Measurements from ENCODE around the gene IKZF2.
A peak's percentile ranks its signal among the peaks of the same experiment; 100 is the strongest.

IKZF2 gene

GRCh38 chr2:213079756-213080155 is 71.7 kb downstream of the IKZF2 start:
- Histone ChIP-seq H3K79me2 (ENCODE audit: insufficient read depth, low read length) (peaks cover 100% of the 10 kb centered on the region), H3K9me3 (ENCODE audit: insufficient read depth, low read depth, low read length) (no peaks in the 10 kb centered on the region), H3K9me2 (replicated peaks; ENCODE audit: low read depth, low read length) (no peaks in the 10 kb centered on the region), H4K20me1 (ENCODE audit: insufficient read depth, low read length, poor library complexity, severe bottlenecking) (peaks cover 99% of the 10 kb centered on the region), H3K4me2 (ENCODE audit: low read depth, low read length, poor library complexity, severe bottlenecking) (no peak overlapping the region), H3K9ac (ENCODE audit: low read depth, low read length, poor library complexity, severe bottlenecking) (no peak overlapping the region), H3F3A (ENCODE audit: low read depth) (peaks cover 13% of the 10 kb centered on the region; the same call in 1 of the 2 replicates), H3K4me1 (ENCODE audit: insufficient read depth, low read length, poor library complexity, severe bottlenecking) (peaks cover 47% of the 10 kb centered on the region), H3K36me3 (ENCODE audit: insufficient read depth, low read length) (peaks cover 77% of the 10 kb centered on the region), H2AFZ (ENCODE audit: low read length) (no peak overlapping the region), H3K4me3 (ENCODE audit: low read length, poor library complexity, severe bottlenecking) (no peak overlapping the region), H3K27me3 (ENCODE audit: insufficient read depth, low read length, poor library complexity, severe bottlenecking) (no peaks in the 10 kb centered on the region)
- TF ChIP-seq EZH2phosphoT487 (IDR thresholded peaks at IDR 0.05; ENCODE audit: borderline replicate concordance) (no peak), CTCF (conservative IDR thresholded peaks at IDR 0.05; ENCODE audit: low read length) (no peak)

- H3K36me3 ChIP-seq (ENCODE audit: insufficient read depth, low read length) = peaks cover 77% of the 10 kb centered on the region
- peaks cover 100% of the 10 kb centered on the region for H3K79me2 ChIP-seq (ENCODE audit: insufficient read depth, low read length)
- H3K9me2 ChIP-seq (replicated peaks; ENCODE audit: low read depth, low read length) = no peaks in the 10 kb centered on the region
- no peak overlapping the region for H2AFZ ChIP-seq (ENCODE audit: low read length)
- no peaks in the 10 kb centered on the region for H3K27me3 ChIP-seq (ENCODE audit: insufficient read depth, low read length, poor library complexity, severe bottlenecking)
- no peak overlapping the region for H3K4me2 ChIP-seq (ENCODE audit: low read depth, low read length, poor library complexity, severe bottlenecking)
- H3K9me3 ChIP-seq (ENCODE audit: insufficient read depth, low read depth, low read length) = no peaks in the 10 kb centered on the region
- peaks cover 99% of the 10 kb centered on the region for H4K20me1 ChIP-seq (ENCODE audit: insufficient read depth, low read length, poor library complexity, severe bottlenecking)
- H3K4me1 ChIP-seq (ENCODE audit: insufficient read depth, low read length, poor library complexity, severe bottlenecking) = peaks cover 36% of the 10 kb centered on the region
- no peak overlapping the region for H3K4me3 ChIP-seq (ENCODE audit: low read length, poor library complexity, severe bottlenecking)
- no peak overlapping the region for H3K9ac ChIP-seq (ENCODE audit: low read depth, low read length, poor library complexity, severe bottlenecking)
- peaks cover 12% of the 10 kb centered on the region; the same call in 1 of the 2 replicates for H3F3A ChIP-seq (ENCODE audit: low read depth)
- TF ChIP-seq CTCF (conservative IDR thresholded peaks at IDR 0.05; ENCODE audit: low read length) (no peak), EZH2phosphoT487 (IDR thresholded peaks at IDR 0.05; ENCODE audit: borderline replicate concordance) (no peak)
Measured at GRCh38 chr2:213078686-213079085, 72.7 kb downstream of the IKZF2 start.

- TF ChIP-seq EZH2phosphoT487 (IDR thresholded peaks at IDR 0.05; ENCODE audit: borderline replicate concordance) (no peak), CTCF (conservative IDR thresholded peaks at IDR 0.05; ENCODE audit: low read length) (no peak)
- H2AFZ ChIP-seq (ENCODE audit: low read length) = no peak overlapping the region
- no peaks in the 10 kb centered on the region for H3K9me2 ChIP-seq (replicated peaks; ENCODE audit: low read depth, low read length)
- peak overlapping the region; percentile 10 for H3K4me3 ChIP-seq (ENCODE audit: low read length, poor library complexity, severe bottlenecking)
- H3K4me1 ChIP-seq (ENCODE audit: insufficient read depth, low read length, poor library complexity, severe bottlenecking) = peaks cover 84% of the 10 kb centered on the region
- H3K9me3 ChIP-seq (ENCODE audit: insufficient read depth, low read depth, low read length) = no peaks in the 10 kb centered on the region
- H4K20me1 ChIP-seq (ENCODE audit: insufficient read depth, low read length, poor library complexity, severe bottlenecking) = peaks cover 100% of the 10 kb centered on the region
- peak overlapping the region; percentile 57 for H3K4me2 ChIP-seq (ENCODE audit: low read depth, low read length, poor library complexity, severe bottlenecking)
- peaks cover 3% of the 10 kb centered on the region; the same call in 1 of the 2 replicates for H3F3A ChIP-seq (ENCODE audit: low read depth)
- H3K9ac ChIP-seq (ENCODE audit: low read depth, low read length, poor library complexity, severe bottlenecking) = peak overlapping the region; percentile 71
- no peaks in the 10 kb centered on the region for H3K27me3 ChIP-seq (ENCODE audit: insufficient read depth, low read length, poor library complexity, severe bottlenecking)
- peaks cover 100% of the 10 kb centered on the region for H3K79me2 ChIP-seq (ENCODE audit: insufficient read depth, low read length)
- H3K36me3 ChIP-seq (ENCODE audit: insufficient read depth, low read length) = peaks cover 83% of the 10 kb centered on the region
Measured at GRCh38 chr2:213069531-213069930, 81.9 kb downstream of the IKZF2 start.
